COLO668 (cell line): Measurements from ENCODE around the gene RPS14.

ENCODE experiments used
- DNase-seq: peaks from one replicate; lab custom pipeline; 2025; ENCODE audit not compliant: unreplicated experiment; lab: John Stamatoyannopoulos, UW

RPS14 gene

GRCh38 chr5:150449517-150450339 lies at the start of gene RPS14:
RPS14 (minus strand) TSS chr5:150449739; CDS start chr5:150447733, 2,006 bp downstream.
- DNase-seq = peak; percentile 88

- DNase-seq = no peak
These were observed 49.4 kb upstream of the RPS14 start for GRCh38 chr5:150498971-150499370.

DNA sequence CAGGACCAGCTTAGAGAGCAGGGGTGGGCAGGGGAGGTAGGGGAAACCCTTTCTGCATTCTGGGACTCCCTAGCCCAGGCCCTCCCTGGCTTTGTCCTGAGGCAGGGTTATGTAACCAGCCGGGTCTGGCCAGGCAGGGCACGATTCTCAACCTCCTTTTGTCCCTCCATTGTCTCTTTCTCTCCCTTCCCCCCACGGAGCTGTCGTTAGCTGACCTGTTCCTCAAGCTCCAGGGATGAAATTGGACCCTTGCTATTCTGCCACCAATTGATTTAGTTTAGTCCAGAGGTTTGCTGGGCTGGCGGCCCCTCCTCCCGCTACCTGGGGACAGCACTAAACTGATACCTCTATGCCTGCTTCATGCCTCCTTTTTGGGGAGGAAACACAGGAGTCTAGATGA lies 49.0 kb upstream of the RPS14 start:
- DNase-seq = peak; percentile 50

DNA sequence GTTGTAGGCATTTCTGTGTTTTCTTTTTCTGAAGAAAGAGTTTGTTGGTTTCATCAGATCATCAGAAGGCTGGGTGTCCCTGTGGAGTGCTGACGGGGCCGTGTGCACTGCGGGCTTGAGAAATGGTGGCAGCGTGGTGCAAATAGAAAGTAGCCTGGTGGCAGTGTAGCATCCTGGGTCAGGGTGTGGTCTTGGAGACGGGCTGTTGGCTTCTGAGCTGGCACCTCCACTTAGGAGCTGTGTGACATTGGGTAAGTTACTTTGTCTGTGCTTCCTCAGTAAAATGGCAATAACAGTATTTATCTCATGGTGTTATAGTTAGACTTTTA lies 48.4 kb upstream of the RPS14 start:
- DNase-seq = peak; percentile 70

GRCh38 chr5:150497274-150497988 lies 47.9 kb upstream of the RPS14 start:
- DNase-seq = peak; percentile 89

DNA sequence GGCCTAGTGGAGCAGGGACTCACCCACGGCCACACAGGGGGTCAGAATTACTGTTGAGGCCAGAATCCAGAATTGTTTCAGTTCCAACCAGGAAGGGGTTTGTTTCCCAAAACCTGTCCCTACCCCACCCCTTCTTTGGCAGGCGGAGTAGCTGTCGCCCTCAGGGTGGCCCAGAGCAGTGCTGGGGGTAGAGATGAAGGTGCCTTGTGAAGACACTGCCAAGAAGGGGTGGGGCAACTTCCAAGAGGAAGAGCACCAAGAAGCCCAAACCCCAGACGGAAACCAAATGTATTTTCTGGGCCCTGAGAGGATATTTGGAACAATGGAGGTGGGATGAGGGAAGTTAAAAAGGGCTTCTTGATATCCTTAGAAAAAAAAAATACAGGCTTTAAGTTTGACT lies 47.0 kb upstream of the RPS14 start:
- DNase-seq = no peak

DNA sequence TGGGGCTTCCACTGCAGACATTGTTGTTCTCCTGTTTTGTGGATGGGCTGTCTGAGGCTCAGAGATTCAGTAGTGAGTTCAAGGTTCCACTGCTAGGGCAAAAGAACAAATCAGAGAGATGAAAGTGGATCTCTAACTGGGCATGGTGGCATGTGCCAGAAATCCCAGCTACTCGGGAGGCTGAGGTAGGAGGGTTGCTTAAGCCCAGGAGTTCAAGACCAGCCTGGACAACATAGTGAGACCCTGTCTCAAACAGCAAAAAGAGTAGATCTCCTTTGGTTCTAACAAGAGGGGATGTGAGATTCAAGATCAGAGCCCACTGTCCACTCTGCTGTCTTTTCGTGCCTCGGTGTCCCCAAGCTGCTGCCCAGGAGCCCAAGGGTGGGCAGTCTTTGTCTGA lies 46.6 kb upstream of the RPS14 start:
- no peak for DNase-seq

DNA sequence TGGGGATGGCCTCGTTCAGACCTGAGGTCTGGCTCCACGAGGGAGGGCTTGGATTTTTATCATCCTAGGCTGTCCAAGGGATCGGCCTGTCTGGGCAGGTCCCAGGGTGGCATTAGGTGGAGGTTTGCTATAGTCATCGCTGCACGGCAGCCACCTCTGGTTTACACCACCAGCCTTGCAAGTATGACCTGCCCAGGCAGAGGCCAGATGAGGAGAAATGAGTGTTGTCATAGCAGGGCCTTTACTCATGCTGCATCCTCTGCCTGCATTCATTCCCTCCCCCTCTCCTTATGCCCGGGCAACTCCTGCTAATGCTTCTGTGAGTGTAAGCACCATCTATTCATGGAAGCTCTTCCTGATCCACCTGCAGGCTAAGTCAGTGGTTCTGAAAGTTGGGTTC lies 43.1 kb upstream of the RPS14 start:
- DNase-seq = no peak

DNA sequence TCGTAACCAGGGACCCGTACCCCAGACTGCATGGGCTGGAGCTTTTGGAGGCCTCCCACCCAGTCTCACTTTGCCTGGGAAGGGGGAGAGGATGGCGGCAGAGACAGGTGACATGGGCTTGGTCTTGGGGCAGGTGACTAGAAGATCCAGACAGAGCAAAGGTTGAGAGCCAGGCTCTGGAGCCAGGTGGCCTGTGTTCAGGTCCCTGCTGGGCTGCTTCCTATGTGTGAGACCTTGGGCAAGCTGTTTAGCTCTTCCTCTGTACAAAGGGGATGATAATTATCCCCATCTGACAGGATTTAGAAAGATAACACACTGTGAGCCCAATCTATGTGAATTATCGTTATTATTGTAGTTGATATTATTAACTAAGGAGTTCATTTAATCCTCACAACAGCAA lies 42.3 kb upstream of the RPS14 start:
- DNase-seq = no peak

- DNase-seq = no peak
These were observed 41.2 kb upstream of the RPS14 start for GRCh38 chr5:150490754-150491153.

DNA sequence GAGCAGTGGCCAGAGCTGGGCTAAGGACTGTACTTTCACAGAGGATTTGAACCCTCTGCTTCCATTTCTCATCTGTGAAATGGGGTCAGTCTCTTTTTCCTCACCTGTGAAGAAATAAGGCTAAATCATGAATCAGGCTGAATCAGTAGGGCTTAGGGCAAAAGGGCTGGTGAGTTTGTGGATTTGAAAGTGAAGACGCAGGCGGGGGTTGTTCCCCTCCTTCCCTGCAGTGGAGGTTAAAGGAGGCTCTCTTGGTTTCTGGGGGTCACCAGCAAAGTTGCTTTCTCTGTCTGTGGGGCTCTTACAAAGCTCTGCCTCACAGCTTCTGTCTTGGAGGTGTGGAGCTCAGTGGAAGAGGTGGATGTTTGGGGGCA lies 40.7 kb upstream of the RPS14 start:
- DNase-seq = no peak

- DNase-seq = no peak
These were observed 40.1 kb upstream of the RPS14 start for GRCh38 chr5:150489360-150490295.

DNA sequence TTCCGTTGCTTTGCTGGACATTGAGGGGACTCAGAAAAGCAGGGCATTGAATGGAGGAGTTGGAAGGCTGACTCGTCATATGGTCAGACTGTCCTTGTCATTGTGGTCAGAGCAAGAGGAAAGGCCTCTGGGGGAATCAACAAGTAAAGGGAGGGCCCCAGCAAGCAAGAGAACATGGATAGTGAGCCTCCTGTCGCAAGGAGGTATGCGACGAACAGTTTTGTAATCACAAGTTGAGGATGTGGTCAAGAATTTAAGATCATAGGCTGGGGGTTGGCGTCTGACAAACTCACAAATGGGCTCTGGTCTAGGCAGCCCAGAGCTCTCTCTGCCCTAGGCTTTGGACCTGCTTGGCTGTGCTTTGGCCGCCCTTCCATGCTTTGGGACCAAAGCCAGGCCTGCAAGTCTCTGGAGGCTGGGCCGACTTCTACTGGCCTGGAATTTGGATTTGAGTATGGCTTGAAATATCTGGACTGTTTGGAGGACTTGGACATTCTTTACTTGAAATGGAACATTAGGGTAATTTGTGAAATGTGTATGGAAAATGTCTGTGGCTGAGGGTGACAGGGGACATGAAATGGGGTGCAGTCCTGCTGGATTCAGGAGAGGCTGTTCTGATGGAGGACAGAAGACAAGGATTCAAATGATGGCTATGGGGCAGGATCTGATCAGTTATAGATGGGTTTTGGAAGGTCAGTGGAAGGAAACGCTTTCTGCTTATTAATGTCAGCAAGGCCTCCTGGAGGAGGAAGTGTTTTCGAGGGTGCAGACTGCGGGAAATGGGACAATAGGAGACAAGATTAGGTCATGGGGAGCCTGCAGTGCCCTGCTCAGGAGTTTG lies 39.2 kb upstream of the RPS14 start:
- DNase-seq = no peak

DNA sequence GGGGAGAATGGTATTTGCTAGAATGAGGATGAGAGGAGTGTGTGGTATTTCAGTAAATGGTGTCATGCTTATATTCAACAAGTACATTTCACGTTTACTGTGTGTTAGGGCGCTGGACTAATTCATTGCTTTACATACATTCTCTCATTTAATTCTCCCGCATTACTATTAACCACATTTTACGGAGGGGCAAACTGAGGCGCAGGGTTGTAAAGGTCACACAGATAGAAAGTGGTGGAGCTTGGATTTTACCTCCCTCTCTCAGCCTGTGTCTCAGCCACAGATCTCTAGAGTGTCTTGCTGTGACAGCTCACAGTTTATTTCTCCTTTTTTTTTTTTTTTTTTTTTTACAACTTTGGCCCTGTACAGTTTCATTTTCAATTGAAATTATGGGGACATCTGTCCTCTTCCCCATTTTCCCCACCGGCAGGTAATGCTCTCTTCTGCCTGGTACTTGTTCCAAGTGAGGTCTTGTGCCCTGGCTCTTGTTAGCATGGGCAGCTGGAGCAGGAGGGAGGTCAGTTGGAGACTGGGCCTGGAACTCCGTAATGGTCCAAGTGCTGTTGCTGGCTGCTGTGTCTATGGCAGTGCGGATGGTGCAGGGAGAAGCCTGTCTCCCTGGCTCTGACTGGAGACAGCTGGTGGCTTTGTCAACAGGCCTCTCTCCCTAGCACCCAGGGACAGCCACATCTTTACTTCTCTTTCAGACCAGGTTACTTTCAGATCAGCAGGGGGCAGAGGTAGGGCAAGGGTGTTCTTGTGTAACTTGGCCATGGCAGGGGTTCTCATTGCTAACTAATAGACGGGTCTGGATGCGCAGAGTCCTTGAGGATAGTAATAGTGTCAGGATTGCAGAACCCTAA lies 37.9 kb upstream of the RPS14 start:
- DNase-seq = peak; percentile 48

DNA sequence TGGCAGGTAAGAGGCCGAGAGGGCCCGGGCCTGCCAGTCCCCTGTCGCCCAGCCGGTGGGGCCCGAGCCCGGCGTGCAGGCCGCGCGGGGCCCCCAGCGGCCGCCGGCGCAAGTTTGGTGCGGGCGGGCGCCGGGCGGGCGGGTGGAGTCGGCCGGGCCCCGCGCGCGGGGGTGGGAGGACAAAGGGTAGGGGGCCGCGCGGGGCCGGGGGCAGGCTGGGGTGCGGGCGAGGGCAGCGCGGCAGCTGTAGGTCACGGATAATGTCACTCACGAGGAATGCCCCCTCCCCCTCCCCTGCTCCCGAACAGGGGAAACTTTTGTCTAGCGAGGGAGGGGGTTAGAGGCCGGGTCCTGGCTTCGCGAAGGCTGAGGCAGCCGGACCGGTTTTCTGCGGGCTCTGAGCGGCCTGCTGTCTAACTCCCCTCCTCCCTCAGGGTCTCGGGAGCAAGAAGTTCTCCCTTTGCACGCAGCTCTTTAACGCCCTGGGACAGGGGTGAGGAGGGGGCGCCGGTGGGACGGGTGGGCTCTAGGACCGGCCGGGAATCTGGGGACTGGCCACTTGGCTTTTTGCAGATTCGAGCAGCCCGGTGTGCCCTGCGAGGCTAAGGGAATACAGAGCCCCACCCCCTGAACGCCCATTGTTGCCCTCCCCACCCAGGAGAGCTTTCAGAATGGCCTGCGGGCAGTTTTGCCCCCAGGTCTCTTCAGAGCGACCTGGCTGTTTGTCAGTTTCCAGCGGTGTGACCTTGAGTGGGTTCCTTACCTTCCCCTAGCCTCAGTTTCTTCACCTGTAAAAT lies 37.1 kb upstream of the RPS14 start:
- DNase-seq = peak; percentile 64

GRCh38 chr5:150485693-150486401 lies 36.3 kb upstream of the RPS14 start:
- DNase-seq = peak; percentile 51

GRCh38 chr5:150484964-150485692 lies 35.6 kb upstream of the RPS14 start:
- no peak for DNase-seq

- no peak for DNase-seq
These were observed 32.5 kb upstream of the RPS14 start for GRCh38 chr5:150481972-150482406.
